GM12872 (cell line): Measurements from ENCODE around the gene STOX1.

ENCODE experiments used
- CTCF ChIP-seq: IDR thresholded peaks from 3 replicates; pipeline ENCODE4 v1.5.1; 2011; ENCODE audit warnings: low read depth, mild to moderate bottlenecking, low read length, moderate library complexity; ENCODE audit not compliant: insufficient read depth

The STOX1 gene

DNA sequence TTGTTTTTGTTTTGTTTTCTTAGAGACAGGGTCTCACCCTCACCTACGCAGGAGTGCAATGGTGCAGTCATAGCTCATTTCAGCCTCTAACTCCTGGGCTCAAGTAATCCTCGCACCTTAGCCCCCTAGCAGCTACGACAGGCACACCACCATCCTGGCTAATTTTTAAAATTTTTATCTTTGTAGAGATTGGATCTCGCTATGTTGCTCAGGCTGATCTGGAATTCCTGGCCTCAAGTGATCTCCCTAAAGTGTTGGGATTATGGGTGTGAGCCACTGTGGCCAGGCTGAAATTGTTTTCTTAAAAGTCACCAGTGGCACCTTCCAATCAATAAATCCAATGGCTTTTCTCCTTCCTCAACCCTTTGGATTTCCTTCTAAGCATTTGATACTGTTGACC, 52.9 kb downstream of the STOX1 start:
- no peak for TF ChIP-seq CTCF

- no peak for TF ChIP-seq CTCF
These were observed 67.7 kb downstream of the STOX1 start for GRCh38 chr10:68895041-68895440.

DNA sequence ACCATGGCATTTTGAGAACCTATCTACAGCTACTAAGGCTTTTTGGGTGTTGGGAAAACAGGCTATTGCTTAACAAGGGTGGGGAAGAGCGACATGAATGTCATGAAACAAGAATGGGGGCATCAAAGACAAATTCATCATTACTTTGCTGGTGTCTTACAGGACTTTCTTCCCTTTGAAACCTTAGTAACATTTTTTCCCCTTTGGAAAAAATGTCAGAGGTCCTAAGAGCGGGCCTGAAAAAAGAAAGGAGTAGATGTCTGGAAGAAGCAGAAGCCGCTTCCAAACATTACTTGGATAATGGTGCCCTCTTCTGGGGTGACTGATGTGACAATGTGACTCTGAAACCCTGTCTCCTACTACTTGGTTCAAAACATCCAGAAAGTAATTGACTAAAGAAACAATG, 70.0 kb downstream of the STOX1 start:
- TF ChIP-seq CTCF, result peak; percentile 46

DNA sequence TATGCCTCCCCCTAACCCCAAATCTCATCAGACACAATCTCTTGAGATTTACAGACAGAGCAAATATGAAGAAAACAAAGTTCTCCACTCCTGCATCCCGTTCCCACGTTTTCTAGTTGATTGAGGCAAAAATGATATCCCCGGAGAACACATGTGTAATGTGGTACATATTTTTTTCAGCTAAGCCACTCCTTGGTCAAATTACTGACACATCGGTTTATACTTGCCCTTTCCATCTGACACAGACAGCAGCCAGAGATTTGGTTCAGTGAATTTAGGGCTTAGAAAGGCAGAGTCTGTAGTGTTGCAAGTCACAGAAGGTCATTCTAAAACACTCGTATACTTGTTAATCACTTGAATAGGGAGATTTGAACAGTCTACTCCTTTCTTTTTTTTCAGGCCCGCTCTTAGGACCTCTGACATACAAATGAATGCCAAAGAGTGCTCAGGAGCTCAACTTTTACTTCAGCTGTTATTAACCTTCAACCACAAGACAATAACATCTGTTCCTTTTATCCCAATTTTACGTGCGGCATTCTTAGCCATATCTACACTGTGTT, 71.9 kb downstream of the STOX1 start:
- TF ChIP-seq CTCF, result no peak

DNA sequence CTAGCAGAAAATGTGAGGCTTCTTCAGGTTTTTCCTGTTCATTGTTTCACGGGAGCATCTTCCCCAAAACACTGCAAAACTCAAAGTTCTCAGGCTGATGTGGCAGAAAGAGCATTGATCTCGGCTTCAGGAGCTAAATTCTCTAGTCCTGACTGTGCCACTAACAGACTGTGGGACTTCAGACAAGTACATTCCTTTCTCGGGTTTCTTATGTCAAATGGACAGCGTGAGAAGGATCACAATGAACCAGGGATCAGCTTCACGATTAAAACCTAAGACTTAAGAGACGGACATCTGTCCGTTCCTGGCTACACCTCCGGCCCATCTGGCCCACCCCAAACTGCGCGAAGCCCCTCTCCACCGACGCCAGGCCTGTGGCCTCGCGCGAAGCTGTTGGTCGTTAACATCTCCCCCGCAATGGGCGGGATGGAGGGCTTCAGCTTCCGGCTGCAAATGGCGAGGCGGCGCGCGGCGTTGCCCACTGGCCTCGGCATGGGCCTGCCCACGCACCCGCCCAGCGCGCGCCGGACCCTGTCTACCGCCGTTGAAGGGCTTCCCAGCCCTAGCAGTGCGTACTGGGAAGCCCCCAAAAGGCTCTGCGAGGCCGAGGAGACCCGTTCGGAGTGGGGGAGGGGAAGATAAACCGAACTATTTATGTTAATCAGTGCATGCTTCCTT, 73.2 kb downstream of the STOX1 start:
- TF ChIP-seq CTCF, result no peak

- 0 out of 3 replicates have a peak, but pooled peaks have one; percentile 20 for TF ChIP-seq CTCF
These were observed 74.0 kb downstream of the STOX1 start, which contains the start of gene DDX50 for GRCh38 chr10:68901105-68901927. TSS of gene DDX50 (plus strand) at chr10:68901315. CDS start at chr10:68901385, 70 bp downstream.

GRCh38 chr10:68902382-68902781, 75.1 kb downstream of the STOX1 start:
- TF ChIP-seq CTCF, result no peak
